NCI-H446 treated with DMSO at 0.1 percent for 48 hours (cell line): ENCODE data around the gene PDE10A.
"Not testable (repeated sequence)": the region's sequence is repeated elsewhere in the genome, so short reads cannot be mapped to it uniquely, and the experiment has no call there.

Experiments
- DNase-seq: peaks from one replicate; lab custom pipeline; 2025; lab: John Stamatoyannopoulos, UW

PDE10A gene

GRCh38 chr6:165551828-165552227, 111.2 kb downstream of the PDE10A start:
- DNase-seq: no peak

- no peak for DNase-seq
These were observed 114.6 kb downstream of the PDE10A start for GRCh38 chr6:165548450-165548849.

- no peak for DNase-seq
These were observed 117.2 kb downstream of the PDE10A start for GRCh38 chr6:165545806-165546205.

- DNase-seq: no peak
These were observed 119.3 kb downstream of the PDE10A start for GRCh38 chr6:165543781-165544180.

GRCh38 chr6:165536911-165537310, 126.1 kb downstream of the PDE10A start:
- DNase-seq: no peak

- DNase-seq: no peak
These were observed 143.7 kb downstream of the PDE10A start for GRCh38 chr6:165519316-165519715.

- DNase-seq: no peak
These were observed 146.9 kb downstream of the PDE10A start for GRCh38 chr6:165515963-165516624.

GRCh38 chr6:165514621-165515020, 148.4 kb downstream of the PDE10A start:
- DNase-seq: no peak

- DNase-seq: no peak
These were observed 151.2 kb downstream of the PDE10A start for GRCh38 chr6:165511807-165512206.

GRCh38 chr6:165508321-165508869, 154.6 kb downstream of the PDE10A start:
- no peak for DNase-seq

- DNase-seq: no peak
These were observed 156.4 kb downstream of the PDE10A start for GRCh38 chr6:165506657-165507056.

GRCh38 chr6:165500214-165500907, 162.7 kb downstream of the PDE10A start:
- DNase-seq: not testable (repeated sequence)

- no peak for DNase-seq
These were observed 165.6 kb downstream of the PDE10A start for GRCh38 chr6:165497472-165497871.

GRCh38 chr6:165488624-165489295, 174.3 kb downstream of the PDE10A start:
- no peak for DNase-seq

- DNase-seq: no peak
These were observed 175.1 kb downstream of the PDE10A start for GRCh38 chr6:165487950-165488349.

GRCh38 chr6:165487347-165487746, 175.7 kb downstream of the PDE10A start:
- no peak for DNase-seq

- DNase-seq: no peak
These were observed 176.6 kb downstream of the PDE10A start for GRCh38 chr6:165486183-165487137.

- no peak for DNase-seq
These were observed 178.7 kb downstream of the PDE10A start for GRCh38 chr6:165484178-165484889.

- no peak for DNase-seq
These were observed 181.1 kb downstream of the PDE10A start for GRCh38 chr6:165481921-165482320.

GRCh38 chr6:165480916-165481315, 182.1 kb downstream of the PDE10A start:
- DNase-seq: no peak

GRCh38 chr6:165478581-165478980, 184.5 kb downstream of the PDE10A start:
- DNase-seq: no peak
